HepG2 (cell line): ENCODE measurements around the gene FKBP10. TPM values are rescaled to one million over a fixed set of nuclear protein-coding genes. Genes with fewer than 3 reads are reported as not detected.
A peak's percentile ranks its signal among the peaks of the same experiment; 100 is the strongest.

ENCODE experiments used
- AHR ChIP-seq: IDR thresholded peaks from 2 replicates; pipeline ENCODE4 v1.6.1; 2018; ENCODE audit warnings: missing genetic modification reagents, missing compliant biosample characterization
- DNMT1 ChIP-seq: sonication (generic); formaldehyde crosslinking; IDR thresholded peaks from 2 replicates; pipeline ENCODE4 v1.5.1; 2020; ENCODE audit warnings: mild to moderate bottlenecking, missing genetic modification reagents
- FOXO1 ChIP-seq: sonication (generic); formaldehyde crosslinking; IDR thresholded peaks from 2 replicates; pipeline ENCODE4 v1.4.0; 2020; ENCODE audit warnings: missing genetic modification reagents
- HOXA3 ChIP-seq: sonication (generic); formaldehyde crosslinking; IDR thresholded peaks from 2 replicates; pipeline ENCODE4 v1.5.0; 2020; ENCODE audit warnings: missing genetic modification reagents
- MXD4 ChIP-seq: IDR thresholded peaks from 2 replicates; pipeline ENCODE4 v1.6.1; 2016; ENCODE audit warnings: mild to moderate bottlenecking, missing biosample characterization, missing genetic modification reagents
- SMYD3 ChIP-seq: sonication (generic); formaldehyde crosslinking; IDR thresholded peaks from 2 replicates; pipeline ENCODE4 v1.8.1; 2023; ENCODE audit warnings: mild to moderate bottlenecking, missing genetic modification reagents
- ZBTB42 ChIP-seq: sonication (generic); formaldehyde crosslinking; IDR thresholded peaks from 2 replicates; pipeline ENCODE4 v1.5.0; 2020; ENCODE audit warnings: mild to moderate bottlenecking, missing genetic modification reagents
- ZC3H13 ChIP-seq: sonication (generic); formaldehyde crosslinking; IDR thresholded peaks from 2 replicates; pipeline ENCODE4 v1.8.1; 2023; ENCODE audit warnings: mild to moderate bottlenecking, missing genetic modification reagents, moderate library complexity
- ZNF143 ChIP-seq: sonication (generic); formaldehyde crosslinking; IDR thresholded peaks from 2 replicates; pipeline ENCODE4 v1.4.0; 2020; ENCODE audit warnings: missing genetic modification reagents
- ZNF432 ChIP-seq: sonication (generic); formaldehyde crosslinking; IDR thresholded peaks from 2 replicates; pipeline ENCODE4 v1.5.0; 2020; ENCODE audit warnings: missing genetic modification reagents, mild to moderate bottlenecking, borderline replicate concordance
- ZSCAN30 ChIP-seq: sonication (generic); formaldehyde crosslinking; IDR thresholded peaks from 2 replicates; pipeline ENCODE4 v1.5.0; 2020; ENCODE audit warnings: mild to moderate bottlenecking, missing genetic modification reagents
- polyA plus RNA-seq, 8 experiments: library from polyadenylated mRNA; depleted of rRNA in 3 of 8; stranded (reverse) in 7 of 8; unstranded in 1 of 8; fragments of >200 nt; fragmentation: Illumina TruSeq in 4 of 8; extraction: Trizol in 4 of 8; gene quantifications; 2 replicates each; pipeline versions ENCODE4 v1.2.1 to v1.2.3, GENCODE V29; 2011 to 2016; ENCODE audit warnings: low read depth in 4 of 8, missing spikeins in 1 of 8, mixed read lengths in 1 of 8; ENCODE audit not compliant: insufficient read depth in 1 of 8
- total RNA-seq, 5 experiments: library from RNA; depleted of rRNA; stranded (reverse); fragments of >200 nt; fragmentation: Illumina TruSeq; extraction: Trizol; gene quantifications; 2 replicates each; pipeline ENCODE4 v1.2.3, GENCODE V29; 2016; ENCODE audit warnings: low read depth in 1 of 5
- TF ChIP-seq, protein P1 (sequence below): sonication (generic); formaldehyde crosslinking; IDR thresholded peaks from 2 replicates; pipeline ENCODE4 v1.5.0; 2020; ENCODE audit warnings: mild to moderate bottlenecking, missing genetic modification reagents
- TF ChIP-seq, protein P2 (sequence below), 2 experiments: fragments of 450-650 bp in 1 of 2; sonication (generic) in 1 of 2; formaldehyde crosslinking; IDR thresholded peaks; 2 replicates each; pipeline versions ENCODE4 v1.5.0 to v1.8.0; 2020 to 2022; ENCODE audit warnings: mild to moderate bottlenecking in 1 of 2, missing genetic modification reagents in 1 of 2
- TF ChIP-seq, protein P3 (sequence below): sonication (generic); formaldehyde crosslinking; IDR thresholded peaks from 2 replicates; pipeline ENCODE4 v1.5.0; 2020; ENCODE audit warnings: missing genetic modification reagents, mild to moderate bottlenecking, borderline replicate concordance
- TF ChIP-seq, protein P4 (sequence below): sonication (generic); formaldehyde crosslinking; IDR thresholded peaks from 2 replicates; pipeline ENCODE4 v1.4.0; 2020; ENCODE audit warnings: missing genetic modification reagents
- TF ChIP-seq, protein P5 (sequence below): sonication (generic); formaldehyde crosslinking; IDR thresholded peaks from 2 replicates; pipeline ENCODE4 v1.4.0; 2020; ENCODE audit warnings: low read depth, mild to moderate bottlenecking, missing genetic modification reagents
- TF ChIP-seq, protein P6 (sequence below): sonication (generic); formaldehyde crosslinking; conservative IDR thresholded peaks from 2 replicates; pipeline ENCODE4 v1.8.0; 2022; ENCODE audit warnings: mild to moderate bottlenecking, moderate library complexity, missing genetic modification reagents

FKBP10 gene
- total and polyA plus RNA-seq, 2 of the 13 experiments (the other 11 are each of a cell fraction or from before 2014, with no cell fraction given): 149 to 573 TPM

DNA sequence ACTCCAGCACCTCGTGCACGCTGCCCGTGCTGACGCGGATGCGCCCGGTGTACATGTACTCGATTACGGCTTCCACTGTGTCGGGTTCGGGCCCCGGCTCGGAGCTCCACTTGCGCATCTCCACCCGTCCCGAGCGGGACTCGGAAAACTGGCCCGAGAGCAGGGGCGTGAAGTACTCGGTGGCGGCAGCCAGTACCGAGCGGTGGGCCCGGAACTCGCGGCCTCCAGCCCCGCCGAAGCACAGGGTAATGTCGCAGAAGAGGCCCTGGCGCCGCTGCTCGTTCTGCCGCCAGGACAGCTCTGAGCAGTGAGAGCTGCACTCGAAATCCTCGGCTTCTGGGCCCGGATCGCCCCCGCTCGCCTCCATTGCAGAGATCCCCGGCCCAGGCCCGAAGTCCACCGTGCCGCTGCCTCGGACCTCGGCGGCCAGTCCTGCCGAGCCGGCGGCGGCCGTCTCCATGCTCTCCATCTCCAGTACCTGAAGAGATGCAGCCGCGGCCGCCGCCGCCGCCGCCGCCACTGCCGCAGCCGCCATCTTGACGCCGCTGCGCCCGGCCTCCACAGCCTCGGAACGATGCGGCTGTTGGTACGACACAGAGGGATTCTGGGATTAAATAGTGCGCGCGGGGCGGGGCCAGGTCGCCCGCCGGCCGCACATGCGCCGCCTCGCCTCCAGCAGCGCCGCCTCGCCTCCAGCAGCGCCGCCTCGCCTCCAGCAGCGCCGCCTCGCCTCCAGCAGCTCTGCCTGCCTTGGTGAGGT lies 52.2 kb downstream of the FKBP10 start, which contains the start of gene KLHL11 (continued):
- TF ChIP-seq, protein P1, sequence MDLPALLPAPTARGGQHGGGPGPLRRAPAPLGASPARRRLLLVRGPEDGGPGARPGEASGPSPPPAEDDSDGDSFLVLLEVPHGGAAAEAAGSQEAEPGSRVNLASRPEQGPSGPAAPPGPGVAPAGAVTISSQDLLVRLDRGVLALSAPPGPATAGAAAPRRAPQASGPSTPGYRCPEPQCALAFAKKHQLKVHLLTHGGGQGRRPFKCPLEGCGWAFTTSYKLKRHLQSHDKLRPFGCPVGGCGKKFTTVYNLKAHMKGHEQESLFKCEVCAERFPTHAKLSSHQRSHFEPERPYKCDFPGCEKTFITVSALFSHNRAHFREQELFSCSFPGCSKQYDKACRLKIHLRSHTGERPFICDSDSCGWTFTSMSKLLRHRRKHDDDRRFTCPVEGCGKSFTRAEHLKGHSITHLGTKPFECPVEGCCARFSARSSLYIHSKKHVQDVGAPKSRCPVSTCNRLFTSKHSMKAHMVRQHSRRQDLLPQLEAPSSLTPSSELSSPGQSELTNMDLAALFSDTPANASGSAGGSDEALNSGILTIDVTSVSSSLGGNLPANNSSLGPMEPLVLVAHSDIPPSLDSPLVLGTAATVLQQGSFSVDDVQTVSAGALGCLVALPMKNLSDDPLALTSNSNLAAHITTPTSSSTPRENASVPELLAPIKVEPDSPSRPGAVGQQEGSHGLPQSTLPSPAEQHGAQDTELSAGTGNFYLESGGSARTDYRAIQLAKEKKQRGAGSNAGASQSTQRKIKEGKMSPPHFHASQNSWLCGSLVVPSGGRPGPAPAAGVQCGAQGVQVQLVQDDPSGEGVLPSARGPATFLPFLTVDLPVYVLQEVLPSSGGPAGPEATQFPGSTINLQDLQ (CRISPR knock-in tag): peak; percentile 77; the same call in 1 of the 2 replicates
- TF ChIP-seq, protein P2, sequence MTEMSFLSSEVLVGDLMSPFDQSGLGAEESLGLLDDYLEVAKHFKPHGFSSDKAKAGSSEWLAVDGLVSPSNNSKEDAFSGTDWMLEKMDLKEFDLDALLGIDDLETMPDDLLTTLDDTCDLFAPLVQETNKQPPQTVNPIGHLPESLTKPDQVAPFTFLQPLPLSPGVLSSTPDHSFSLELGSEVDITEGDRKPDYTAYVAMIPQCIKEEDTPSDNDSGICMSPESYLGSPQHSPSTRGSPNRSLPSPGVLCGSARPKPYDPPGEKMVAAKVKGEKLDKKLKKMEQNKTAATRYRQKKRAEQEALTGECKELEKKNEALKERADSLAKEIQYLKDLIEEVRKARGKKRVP (CRISPR knock-in tag; IDR thresholded peaks at IDR 0.05): peak in 1 of 2 experiments; percentile 29; a peak in 1 of 4 replicates
- TF ChIP-seq SMYD3 (CRISPR knock-in tag): peak; percentile 88
- TF ChIP-seq, protein P3, sequence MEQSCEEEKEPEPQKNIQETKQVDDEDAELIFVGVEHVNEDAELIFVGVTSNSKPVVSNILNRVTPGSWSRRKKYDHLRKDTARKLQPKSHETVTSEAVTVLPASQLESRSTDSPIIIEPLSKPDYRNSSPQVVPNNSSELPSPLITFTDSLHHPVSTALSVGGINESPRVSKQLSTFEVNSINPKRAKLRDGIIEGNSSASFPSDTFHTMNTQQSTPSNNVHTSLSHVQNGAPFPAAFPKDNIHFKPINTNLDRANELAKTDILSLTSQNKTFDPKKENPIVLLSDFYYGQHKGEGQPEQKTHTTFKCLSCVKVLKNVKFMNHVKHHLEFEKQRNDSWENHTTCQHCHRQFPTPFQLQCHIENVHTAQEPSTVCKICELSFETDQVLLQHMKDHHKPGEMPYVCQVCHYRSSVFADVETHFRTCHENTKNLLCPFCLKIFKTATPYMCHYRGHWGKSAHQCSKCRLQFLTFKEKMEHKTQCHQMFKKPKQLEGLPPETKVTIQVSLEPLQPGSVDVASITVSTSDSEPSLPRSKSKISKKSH (CRISPR knock-in tag): 0 out of 2 replicates have a peak, but pooled peaks have one; percentile 37
- TF ChIP-seq ZSCAN30 (CRISPR knock-in tag): peak; percentile 86; the same call in 1 of the 2 replicates
- TF ChIP-seq AHR (CRISPR knock-in tag): no peak; the same call in 1 of the 2 replicates
- TF ChIP-seq MXD4 (CRISPR knock-in tag): peak; percentile 83
- TF ChIP-seq ZC3H13 (CRISPR knock-in tag): 0 out of 2 replicates have a peak, but pooled peaks have one; percentile 57
- TF ChIP-seq FOXO1: peak; percentile 38
- peak; percentile 60; the same call in 1 of the 2 replicates for TF ChIP-seq ZNF432 (CRISPR knock-in tag)
- TF ChIP-seq HOXA3: peak; percentile 98
- TF ChIP-seq, protein P4, sequence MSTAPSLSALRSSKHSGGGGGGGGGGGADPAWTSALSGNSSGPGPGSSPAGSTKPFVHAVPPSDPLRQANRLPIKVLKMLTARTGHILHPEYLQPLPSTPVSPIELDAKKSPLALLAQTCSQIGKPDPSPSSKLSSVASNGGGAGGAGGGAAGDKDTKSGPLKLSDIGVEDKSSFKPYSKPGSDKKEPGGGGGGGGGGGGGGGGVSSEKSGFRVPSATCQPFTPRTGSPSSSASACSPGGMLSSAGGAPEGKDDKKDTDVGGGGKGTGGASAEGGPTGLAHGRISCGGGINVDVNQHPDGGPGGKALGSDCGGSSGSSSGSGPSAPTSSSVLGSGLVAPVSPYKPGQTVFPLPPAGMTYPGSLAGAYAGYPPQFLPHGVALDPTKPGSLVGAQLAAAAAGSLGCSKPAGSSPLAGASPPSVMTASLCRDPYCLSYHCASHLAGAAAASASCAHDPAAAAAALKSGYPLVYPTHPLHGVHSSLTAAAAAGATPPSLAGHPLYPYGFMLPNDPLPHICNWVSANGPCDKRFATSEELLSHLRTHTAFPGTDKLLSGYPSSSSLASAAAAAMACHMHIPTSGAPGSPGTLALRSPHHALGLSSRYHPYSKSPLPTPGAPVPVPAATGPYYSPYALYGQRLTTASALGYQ (CRISPR knock-in tag): peak; percentile 72; the same call in 1 of the 2 replicates
- TF ChIP-seq ZBTB42 (CRISPR knock-in tag): 0 out of 2 replicates have a peak, but pooled peaks have one; percentile 81
- peak; percentile 66; the same call in 1 of the 2 replicates for TF ChIP-seq DNMT1 (CRISPR knock-in tag)
- TF ChIP-seq, protein P5, sequence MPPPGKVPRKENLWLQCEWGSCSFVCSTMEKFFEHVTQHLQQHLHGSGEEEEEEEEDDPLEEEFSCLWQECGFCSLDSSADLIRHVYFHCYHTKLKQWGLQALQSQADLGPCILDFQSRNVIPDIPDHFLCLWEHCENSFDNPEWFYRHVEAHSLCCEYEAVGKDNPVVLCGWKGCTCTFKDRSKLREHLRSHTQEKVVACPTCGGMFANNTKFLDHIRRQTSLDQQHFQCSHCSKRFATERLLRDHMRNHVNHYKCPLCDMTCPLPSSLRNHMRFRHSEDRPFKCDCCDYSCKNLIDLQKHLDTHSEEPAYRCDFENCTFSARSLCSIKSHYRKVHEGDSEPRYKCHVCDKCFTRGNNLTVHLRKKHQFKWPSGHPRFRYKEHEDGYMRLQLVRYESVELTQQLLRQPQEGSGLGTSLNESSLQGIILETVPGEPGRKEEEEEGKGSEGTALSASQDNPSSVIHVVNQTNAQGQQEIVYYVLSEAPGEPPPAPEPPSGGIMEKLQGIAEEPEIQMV (CRISPR knock-in tag): 0 out of 2 replicates have a peak, but pooled peaks have one; percentile 39
- TF ChIP-seq ZNF143 (CRISPR knock-in tag): peak; percentile 90
- TF ChIP-seq, protein P6, sequence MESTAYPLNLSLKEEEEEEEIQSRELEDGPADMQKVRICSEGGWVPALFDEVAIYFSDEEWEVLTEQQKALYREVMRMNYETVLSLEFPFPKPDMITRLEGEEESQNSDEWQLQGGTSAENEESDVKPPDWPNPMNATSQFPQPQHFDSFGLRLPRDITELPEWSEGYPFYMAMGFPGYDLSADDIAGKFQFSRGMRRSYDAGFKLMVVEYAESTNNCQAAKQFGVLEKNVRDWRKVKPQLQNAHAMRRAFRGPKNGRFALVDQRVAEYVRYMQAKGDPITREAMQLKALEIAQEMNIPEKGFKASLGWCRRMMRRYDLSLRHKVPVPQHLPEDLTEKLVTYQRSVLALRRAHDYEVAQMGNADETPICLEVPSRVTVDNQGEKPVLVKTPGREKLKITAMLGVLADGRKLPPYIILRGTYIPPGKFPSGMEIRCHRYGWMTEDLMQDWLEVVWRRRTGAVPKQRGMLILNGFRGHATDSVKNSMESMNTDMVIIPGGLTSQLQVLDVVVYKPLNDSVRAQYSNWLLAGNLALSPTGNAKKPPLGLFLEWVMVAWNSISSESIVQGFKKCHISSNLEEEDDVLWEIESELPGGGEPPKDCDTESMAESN: no peak
